GM23338 (cell line): ENCODE results near the gene THOP1. TPM values are rescaled to one million over a fixed set of nuclear protein-coding genes. Genes with fewer than 3 reads are reported as not detected.

ENCODE experiments used
- ATAC-seq: fragments of 200-7000 bp; cut with Tn5 transposase; 3 replicates; pipeline ENCODE4 v1.9.1; 2020
- DNase-seq: peaks from one replicate; pipeline ENCODE4 v3.0.0-alpha.2; 2015; ENCODE audit warnings: low spot score
- H2AFZ ChIP-seq: fragments of 200-600 bp; sonication (generic); 2 replicates; pipeline ENCODE4 v1.8.0; 2016; ENCODE audit warnings: antibody characterized with exemption, mild to moderate bottlenecking, moderate library complexity
- H3F3A ChIP-seq: fragments of 200-600 bp; sonication (generic); replicated peaks from 2 replicates; pipeline ENCODE4 v1.8.0; 2017; ENCODE audit warnings: antibody characterized with exemption, mixed run types, low read depth
- H3K27ac ChIP-seq: fragments of 200-600 bp; sonication (generic); 2 replicates; pipeline ENCODE4 v1.6.1; 2016; ENCODE audit warnings: low read depth
- H3K27me3 ChIP-seq: fragments of 200-600 bp; sonication (generic); 2 replicates; pipeline ENCODE4 v1.8.0; 2016; ENCODE audit warnings: mild to moderate bottlenecking, mixed run types, moderate library complexity; ENCODE audit not compliant: insufficient read depth
- H3K36me3 ChIP-seq: fragments of 200-600 bp; sonication (generic); 2 replicates; pipeline ENCODE4 v1.8.0; 2016; ENCODE audit warnings: mild to moderate bottlenecking; ENCODE audit not compliant: insufficient read depth
- H3K4me1 ChIP-seq: fragments of 200-600 bp; sonication (generic); 2 replicates; pipeline ENCODE4 v1.8.0; 2016; ENCODE audit warnings: mild to moderate bottlenecking, moderate library complexity; ENCODE audit not compliant: insufficient read depth
- H3K4me2 ChIP-seq: fragments of 200-600 bp; sonication (generic); 2 replicates; pipeline ENCODE4 v1.7.1; 2017; ENCODE audit warnings: mixed run types
- H3K4me3 ChIP-seq: fragments of 200-600 bp; sonication (generic); 2 replicates; pipeline ENCODE4 v1.6.1; 2016; ENCODE audit warnings: mixed run types
- H3K79me2 ChIP-seq: fragments of 200-600 bp; sonication (generic); replicated peaks from 2 replicates; pipeline ENCODE4 v1.8.0; 2017; ENCODE audit warnings: mild to moderate bottlenecking; ENCODE audit not compliant: insufficient read depth
- H3K9me2 ChIP-seq: fragments of 200-600 bp; sonication (generic); 2 replicates; pipeline ENCODE4 v1.8.0; 2017; ENCODE audit not compliant: insufficient read depth
- H4K20me1 ChIP-seq: fragments of 200-600 bp; sonication (generic); replicated peaks from 2 replicates; pipeline ENCODE4 v1.8.0; 2017; ENCODE audit warnings: mild to moderate bottlenecking; ENCODE audit not compliant: insufficient read depth
- H3K27ac Mint-ChIP-seq: 2 replicates; pipeline ENCODE4 v1.8.0; 2020; ENCODE audit warnings: inconsistent platforms, mild to moderate bottlenecking, moderate library complexity, mixed read lengths
- H3K27me3 Mint-ChIP-seq: 3 replicates; pipeline ENCODE4 v1.8.0; 2022; ENCODE audit warnings: low read depth, mild to moderate bottlenecking, moderate library complexity, mixed read lengths, inconsistent platforms; ENCODE audit not compliant: insufficient read depth, poor library complexity
- H3K36me3 Mint-ChIP-seq: 3 replicates; pipeline ENCODE4 v1.8.0; 2021; ENCODE audit warnings: low read depth, mild to moderate bottlenecking, inconsistent platforms, moderate library complexity, mixed read lengths
- H3K4me1 Mint-ChIP-seq: 3 replicates; pipeline ENCODE4 v1.8.0; 2020; ENCODE audit warnings: mild to moderate bottlenecking, inconsistent platforms, mixed read lengths
- H3K4me3 Mint-ChIP-seq: 3 replicates; pipeline ENCODE4 v1.8.0; 2021; ENCODE audit warnings: moderate library complexity, mild to moderate bottlenecking, inconsistent platforms, mixed read lengths
- H3K9me3 Mint-ChIP-seq: 3 replicates; pipeline ENCODE4 v1.8.0; 2020; ENCODE audit warnings: moderate library complexity, mild to moderate bottlenecking, inconsistent platforms, mixed read lengths
- CTCF ChIP-seq, 2 experiments: fragments of 200-600 bp in 1 of 2; sonication (generic) in 1 of 2; conservative IDR thresholded peaks; 2 replicates each; pipeline versions ENCODE4 v1.5.1 to v1.6.1; 2016 to 2017; ENCODE audit warnings: antibody characterized with exemption in 2 of 2, low read depth in 2 of 2, mild to moderate bottlenecking in 2 of 2, moderate library complexity in 1 of 2
- ETS1 ChIP-seq: IDR thresholded peaks from 2 replicates; pipeline ENCODE4 v1.6.1; 2016; ENCODE audit warnings: antibody characterized with exemption
- EZH2 ChIP-seq: fragments of 200-600 bp; sonication (generic); IDR thresholded peaks from one replicate; pipeline ENCODE4 v1.8.0; 2017; ENCODE audit warnings: antibody characterized with exemption, mild to moderate bottlenecking, low read depth; ENCODE audit not compliant: unreplicated experiment
- EZH2phosphoT487 ChIP-seq: fragments of 200-600 bp; sonication (generic); IDR thresholded peaks from one replicate; pipeline ENCODE4 v1.8.1; 2018; ENCODE audit warnings: antibody characterized with exemption; ENCODE audit not compliant: unreplicated experiment
- JUNB ChIP-seq: IDR thresholded peaks from one replicate; pipeline ENCODE4 v1.6.1; 2016; ENCODE audit warnings: antibody characterized with exemption; ENCODE audit not compliant: unreplicated experiment
- NANOG ChIP-seq: IDR thresholded peaks from 2 replicates; pipeline ENCODE4 v1.6.1; 2016; ENCODE audit warnings: antibody characterized with exemption, borderline replicate concordance
- POLR2AphosphoS5 ChIP-seq: IDR thresholded peaks from 2 replicates; pipeline ENCODE4 v1.6.1; 2016; ENCODE audit warnings: antibody characterized with exemption, low read depth
- STAT1 ChIP-seq: IDR thresholded peaks from one replicate; pipeline ENCODE4 v1.6.1; 2016; ENCODE audit warnings: antibody characterized with exemption; ENCODE audit not compliant: unreplicated experiment
- ZNF331 ChIP-seq: fragments of 250-450 bp; sonication (Bioruptor Pico); IDR thresholded peaks from 2 replicates; pipeline ENCODE4 v1.5.0; 2020; ENCODE audit warnings: low read depth, mild to moderate bottlenecking, moderate library complexity
- polyA plus RNA-seq: library from polyadenylated mRNA; unstranded; fragments of >200 nt; fragmentation: Nextera tagmentation; extraction: Ambion mirVana; gene quantifications from 2 replicates; pipeline ENCODE4 v1.2.1, GENCODE V29; 2016
- total RNA-seq: library from RNA; depleted of rRNA; stranded (reverse); fragments of >200 nt; shearing (Covaris generic); gene quantifications from 2 replicates; pipeline ENCODE4 v1.2.3, GENCODE V29; 2014
- TF ChIP-seq, protein P1 (sequence below): fragments of 250-450 bp; sonication (Bioruptor Pico); IDR thresholded peaks from 2 replicates; pipeline ENCODE4 v1.5.0; 2020; ENCODE audit warnings: mild to moderate bottlenecking, moderate library complexity

THOP1 gene
- total and polyA plus RNA-seq, 2 experiments from 2014 or later = 110 to 229 TPM

DNA sequence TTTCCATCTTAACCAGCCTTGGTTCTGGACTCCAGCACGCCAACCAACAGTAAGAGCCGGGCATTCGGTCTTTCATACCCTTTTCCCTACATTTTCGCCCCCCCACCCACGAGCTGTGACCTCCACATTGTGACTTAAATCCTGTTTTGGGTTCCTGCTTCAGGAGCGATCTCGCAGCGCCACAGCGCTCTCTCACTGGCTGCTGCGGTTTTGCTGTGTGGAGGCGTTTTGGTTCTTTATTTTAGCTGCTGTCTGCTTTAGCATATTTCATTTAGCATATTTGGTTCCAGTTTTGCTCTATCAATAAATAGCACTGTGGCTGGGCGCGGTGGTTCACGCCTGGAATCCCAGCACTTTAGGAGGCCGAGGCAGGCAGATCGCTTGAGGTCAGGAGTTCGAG lies 25.9 kb upstream of the THOP1 start:
- H3K36me3 Mint-ChIP-seq = peaks cover 68% of the 10 kb centered on the region
- TF ChIP-seq STAT1 (no peak), EZH2 (no peak), JUNB (no peak), ETS1 (no peak), ZNF331 (no peak), POLR2AphosphoS5 (no peak), EZH2phosphoT487 (no peak), CTCF (conservative IDR thresholded peaks at IDR 0.05; ENCODE audit: low read depth in 2 of 2) (no peak), NANOG (no peak)
- TF ChIP-seq, protein P1, sequence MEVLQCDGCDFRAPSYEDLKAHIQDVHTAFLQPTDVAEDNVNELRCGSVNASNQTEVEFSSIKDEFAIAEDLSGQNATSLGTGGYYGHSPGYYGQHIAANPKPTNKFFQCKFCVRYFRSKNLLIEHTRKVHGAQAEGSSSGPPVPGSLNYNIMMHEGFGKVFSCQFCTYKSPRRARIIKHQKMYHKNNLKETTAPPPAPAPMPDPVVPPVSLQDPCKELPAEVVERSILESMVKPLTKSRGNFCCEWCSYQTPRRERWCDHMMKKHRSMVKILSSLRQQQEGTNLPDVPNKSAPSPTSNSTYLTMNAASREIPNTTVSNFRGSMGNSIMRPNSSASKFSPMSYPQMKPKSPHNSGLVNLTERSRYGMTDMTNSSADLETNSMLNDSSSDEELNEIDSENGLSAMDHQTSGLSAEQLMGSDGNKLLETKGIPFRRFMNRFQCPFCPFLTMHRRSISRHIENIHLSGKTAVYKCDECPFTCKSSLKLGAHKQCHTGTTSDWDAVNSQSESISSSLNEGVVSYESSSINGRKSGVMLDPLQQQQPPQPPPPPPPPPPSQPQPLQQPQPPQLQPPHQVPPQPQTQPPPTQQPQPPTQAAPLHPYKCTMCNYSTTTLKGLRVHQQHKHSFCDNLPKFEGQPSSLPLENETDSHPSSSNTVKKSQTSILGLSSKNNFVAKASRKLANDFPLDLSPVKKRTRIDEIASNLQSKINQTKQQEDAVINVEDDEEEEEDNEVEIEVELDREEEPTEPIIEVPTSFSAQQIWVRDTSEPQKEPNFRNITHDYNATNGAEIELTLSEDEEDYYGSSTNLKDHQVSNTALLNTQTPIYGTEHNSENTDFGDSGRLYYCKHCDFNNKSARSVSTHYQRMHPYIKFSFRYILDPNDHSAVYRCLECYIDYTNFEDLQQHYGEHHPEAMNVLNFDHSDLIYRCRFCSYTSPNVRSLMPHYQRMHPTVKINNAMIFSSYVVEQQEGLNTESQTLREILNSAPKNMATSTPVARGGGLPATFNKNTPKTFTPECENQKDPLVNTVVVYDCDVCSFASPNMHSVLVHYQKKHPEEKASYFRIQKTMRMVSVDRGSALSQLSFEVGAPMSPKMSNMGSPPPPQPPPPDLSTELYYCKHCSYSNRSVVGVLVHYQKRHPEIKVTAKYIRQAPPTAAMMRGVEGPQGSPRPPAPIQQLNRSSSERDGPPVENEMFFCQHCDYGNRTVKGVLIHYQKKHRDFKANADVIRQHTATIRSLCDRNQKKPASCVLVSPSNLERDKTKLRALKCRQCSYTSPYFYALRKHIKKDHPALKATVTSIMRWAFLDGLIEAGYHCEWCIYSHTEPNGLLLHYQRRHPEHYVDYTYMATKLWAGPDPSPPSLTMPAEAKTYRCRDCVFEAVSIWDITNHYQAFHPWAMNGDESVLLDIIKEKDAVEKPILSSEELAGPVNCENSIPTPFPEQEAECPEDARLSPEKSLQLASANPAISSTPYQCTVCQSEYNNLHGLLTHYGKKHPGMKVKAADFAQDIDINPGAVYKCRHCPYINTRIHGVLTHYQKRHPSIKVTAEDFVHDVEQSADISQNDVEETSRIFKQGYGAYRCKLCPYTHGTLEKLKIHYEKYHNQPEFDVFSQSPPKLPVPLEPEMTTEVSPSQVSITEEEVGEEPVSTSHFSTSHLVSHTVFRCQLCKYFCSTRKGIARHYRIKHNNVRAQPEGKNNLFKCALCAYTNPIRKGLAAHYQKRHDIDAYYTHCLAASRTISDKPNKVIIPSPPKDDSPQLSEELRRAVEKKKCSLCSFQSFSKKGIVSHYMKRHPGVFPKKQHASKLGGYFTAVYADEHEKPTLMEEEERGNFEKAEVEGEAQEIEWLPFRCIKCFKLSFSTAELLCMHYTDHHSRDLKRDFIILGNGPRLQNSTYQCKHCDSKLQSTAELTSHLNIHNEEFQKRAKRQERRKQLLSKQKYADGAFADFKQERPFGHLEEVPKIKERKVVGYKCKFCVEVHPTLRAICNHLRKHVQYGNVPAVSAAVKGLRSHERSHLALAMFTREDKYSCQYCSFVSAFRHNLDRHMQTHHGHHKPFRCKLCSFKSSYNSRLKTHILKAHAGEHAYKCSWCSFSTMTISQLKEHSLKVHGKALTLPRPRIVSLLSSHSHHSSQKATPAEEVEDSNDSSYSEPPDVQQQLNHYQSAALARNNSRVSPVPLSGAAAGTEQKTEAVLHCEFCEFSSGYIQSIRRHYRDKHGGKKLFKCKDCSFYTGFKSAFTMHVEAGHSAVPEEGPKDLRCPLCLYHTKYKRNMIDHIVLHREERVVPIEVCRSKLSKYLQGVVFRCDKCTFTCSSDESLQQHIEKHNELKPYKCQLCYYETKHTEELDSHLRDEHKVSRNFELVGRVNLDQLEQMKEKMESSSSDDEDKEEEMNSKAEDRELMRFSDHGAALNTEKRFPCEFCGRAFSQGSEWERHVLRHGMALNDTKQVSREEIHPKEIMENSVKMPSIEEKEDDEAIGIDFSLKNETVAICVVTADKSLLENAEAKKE (CRISPR knock-in tag) = no peak
- H3K27ac ChIP-seq = no peak overlapping the region
- no peaks in the 10 kb centered on the region for H3K27me3 ChIP-seq
- H3K36me3 ChIP-seq = peaks cover 11% of the 10 kb centered on the region
- no peak overlapping the region for H3K27ac Mint-ChIP-seq
- H3K79me2 ChIP-seq = no peaks in the 10 kb centered on the region
- H3K4me2 ChIP-seq = no peak overlapping the region
- peaks cover 6% of the 10 kb centered on the region for H3K27me3 Mint-ChIP-seq
- H4K20me1 ChIP-seq = no peaks in the 10 kb centered on the region; the same call in 1 of the 2 replicates
- no peaks in the 10 kb centered on the region for H3K9me2 ChIP-seq
- no peaks in the 10 kb centered on the region for H3F3A ChIP-seq
- H3K4me3 Mint-ChIP-seq = no peak overlapping the region
- DNase-seq (no peak), ATAC-seq (no peak)
- no peaks in the 10 kb centered on the region for H3K4me1 ChIP-seq
- H3K9me3 Mint-ChIP-seq = no peaks in the 10 kb centered on the region
- no peak overlapping the region for H3K4me3 ChIP-seq
- no peaks in the 10 kb centered on the region for H3K4me1 Mint-ChIP-seq
- H2AFZ ChIP-seq = no peak overlapping the region
